HG03354 (cell line): ENCODE measurements around the gene CCDC146.
"Not testable (repeated sequence)": the region's sequence is repeated elsewhere in the genome, so short reads cannot be mapped to it uniquely, and the experiment has no call there.

ENCODE experiments used
- ATAC-seq: cut with Tn5 transposase; IDR thresholded peaks from one replicate; pipeline ENCODE4 v1.9.1; 2021; ENCODE audit warnings: mild to moderate bottlenecking; ENCODE audit not compliant: unreplicated experiment, poor library complexity, severe bottlenecking

The CCDC146 gene

DNA sequence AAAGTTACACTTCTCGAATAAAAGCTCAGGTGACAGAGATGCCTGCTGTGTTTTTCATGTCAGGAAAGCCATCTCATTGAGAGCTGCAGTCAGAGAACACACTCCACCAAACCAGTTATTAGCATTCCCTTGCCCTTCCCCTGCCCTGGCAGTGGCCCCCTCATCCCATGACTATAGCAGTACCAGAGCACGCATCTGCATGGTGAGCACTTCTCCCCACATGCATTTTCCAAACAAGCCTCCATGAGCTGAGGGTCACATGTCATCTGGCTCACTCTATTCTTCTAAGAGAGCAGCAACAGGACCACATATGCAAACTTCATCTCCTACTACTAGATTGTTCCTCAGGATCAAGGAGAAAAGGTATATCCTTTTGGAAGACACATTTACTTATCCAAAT lies 119.7 kb downstream of the CCDC146 start:
- ATAC-seq: no peak

DNA sequence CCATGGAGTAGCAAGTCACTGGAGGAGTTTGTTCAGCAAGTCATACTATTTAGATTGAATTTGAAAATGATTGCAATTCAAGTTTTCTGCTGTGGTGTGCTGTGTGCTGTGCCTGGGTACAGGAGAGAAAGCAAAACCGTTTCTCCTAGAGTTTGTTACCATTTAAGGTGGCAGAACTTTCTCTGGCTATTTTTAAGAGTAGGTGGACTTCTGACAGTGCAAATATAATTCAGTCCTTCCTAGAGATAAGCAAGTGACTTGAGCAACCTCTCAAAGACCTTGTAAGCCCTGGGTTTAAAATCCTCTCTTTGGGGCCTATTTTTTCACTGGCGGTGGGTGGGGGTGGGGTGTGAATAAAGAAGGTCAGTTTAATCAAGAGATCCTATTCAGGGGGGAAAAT lies 120.1 kb downstream of the CCDC146 start:
- ATAC-seq: no peak

DNA sequence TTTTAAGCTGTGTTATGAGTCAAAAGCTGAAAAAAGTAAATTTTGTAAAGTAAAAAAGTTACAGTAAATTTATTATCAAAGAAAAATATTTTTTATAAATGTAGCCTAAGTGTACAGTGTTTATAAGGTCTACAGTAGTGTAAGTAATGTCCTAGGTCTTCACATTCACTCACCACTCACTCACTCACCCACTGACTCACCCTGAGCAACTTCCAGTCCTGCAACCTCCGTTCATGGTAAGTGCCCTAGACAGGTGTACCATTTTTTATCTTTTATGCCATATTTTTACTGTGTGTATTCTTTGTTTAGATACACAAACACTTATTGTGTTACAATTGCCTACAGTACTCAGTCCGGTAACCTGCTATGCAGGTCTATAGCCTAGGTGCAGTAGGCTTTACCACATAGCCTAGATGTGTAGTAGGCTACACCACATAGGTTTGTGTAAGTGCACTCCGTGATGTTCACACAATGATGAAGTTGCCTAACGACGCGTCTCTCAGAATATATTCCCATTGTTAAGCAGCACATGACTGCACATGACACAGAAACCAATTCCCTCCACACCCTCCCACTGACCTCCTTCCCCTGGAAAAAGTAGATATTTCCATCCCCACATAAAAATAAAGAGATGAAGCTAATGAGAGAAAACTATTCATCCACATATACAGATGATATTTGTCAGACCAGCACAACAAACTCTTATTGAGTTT lies 122.0 kb downstream of the CCDC146 start:
- ATAC-seq: no peak

DNA sequence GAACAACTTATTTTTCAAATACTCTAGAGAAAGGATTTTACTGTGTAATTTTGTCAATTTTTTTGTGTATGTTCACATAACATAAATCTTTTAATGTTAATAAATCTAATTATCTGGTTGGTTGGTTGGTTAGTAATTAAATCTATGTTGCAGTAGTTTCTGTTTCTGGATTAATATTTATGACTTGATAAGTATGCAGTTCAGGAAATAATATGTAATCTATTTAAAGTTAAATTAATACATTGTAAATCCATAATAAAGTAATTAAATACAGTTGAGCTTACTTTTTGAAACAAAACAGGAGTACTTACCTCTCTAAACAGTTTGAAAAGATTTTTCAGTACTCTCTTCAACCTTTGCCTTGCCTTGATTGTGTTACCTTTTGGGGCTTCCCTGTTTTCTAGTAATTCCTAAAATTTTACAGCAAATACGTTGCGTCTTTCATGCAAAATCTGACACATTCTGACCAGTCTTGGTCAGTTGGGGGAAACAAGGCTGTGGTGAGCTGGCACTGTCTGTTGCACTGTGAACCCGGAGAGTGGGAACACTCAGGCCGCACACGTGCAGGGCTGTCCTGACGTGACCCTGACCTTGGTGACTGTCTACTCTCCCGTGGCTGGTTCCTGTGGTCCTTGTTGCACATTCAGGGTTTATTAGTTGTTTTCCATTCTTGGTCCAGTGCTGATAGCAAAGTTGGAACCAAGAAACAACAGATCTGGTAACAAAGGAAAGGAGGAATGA lies 122.8 kb downstream of the CCDC146 start:
- ATAC-seq: no peak

DNA sequence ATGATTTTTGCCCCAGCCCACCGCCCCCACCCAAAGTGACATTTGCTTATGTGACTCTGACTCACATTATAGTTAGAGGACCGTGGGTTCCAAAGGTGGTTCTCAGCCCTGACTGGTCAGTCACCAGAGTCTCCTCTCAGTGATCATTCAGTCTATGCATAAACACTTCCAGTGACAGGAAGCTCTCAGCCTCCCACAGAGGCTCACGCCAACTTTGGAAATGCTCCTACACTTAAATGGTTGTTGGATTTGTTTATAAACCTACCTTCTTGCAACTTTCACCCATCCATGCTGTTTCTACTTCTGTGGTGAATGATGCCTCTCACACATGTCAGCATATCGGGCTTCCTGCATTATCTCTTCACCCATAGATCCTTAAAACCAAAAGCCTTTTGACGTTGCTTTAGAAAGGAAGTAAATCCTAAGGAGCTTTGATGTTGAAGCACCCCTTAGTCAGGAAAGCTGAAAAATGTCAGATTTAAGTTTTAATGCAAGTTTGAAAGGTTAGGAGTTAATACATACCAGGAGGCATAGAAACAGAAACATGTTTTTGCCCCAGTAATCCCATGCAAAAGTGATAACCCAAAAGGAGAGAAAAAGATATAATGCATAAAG lies 123.7 kb downstream of the CCDC146 start:
- no peak for ATAC-seq

DNA sequence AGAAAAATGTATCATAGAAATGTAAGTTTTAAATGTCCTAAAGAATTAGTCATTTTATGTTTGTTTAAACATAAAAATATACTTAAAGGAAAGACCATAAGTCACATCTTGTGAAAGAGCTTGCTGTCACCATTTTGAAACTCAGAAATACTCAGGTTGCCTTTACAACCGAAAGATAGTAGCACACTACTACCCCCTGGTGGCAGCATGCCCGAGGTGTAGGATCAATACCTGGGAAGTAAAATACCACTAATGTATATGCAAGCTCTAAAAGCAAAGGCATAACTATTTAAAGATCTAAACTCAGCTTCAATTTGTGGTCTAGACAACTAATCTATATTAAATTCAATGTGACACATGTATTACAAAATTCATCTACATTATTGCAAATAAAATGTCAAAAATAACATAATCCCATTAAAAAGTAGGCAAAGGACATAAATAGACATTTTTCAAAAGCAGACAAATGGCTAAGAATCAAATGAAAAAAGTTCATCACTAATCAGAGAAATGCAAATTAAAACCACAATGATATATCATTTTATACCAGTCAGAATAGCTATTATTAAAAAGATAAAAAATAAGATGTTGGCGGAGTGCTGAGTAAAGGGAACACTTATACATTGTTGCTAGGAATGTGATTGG lies 124.9 kb downstream of the CCDC146 start:
- ATAC-seq: peak; percentile 92

DNA sequence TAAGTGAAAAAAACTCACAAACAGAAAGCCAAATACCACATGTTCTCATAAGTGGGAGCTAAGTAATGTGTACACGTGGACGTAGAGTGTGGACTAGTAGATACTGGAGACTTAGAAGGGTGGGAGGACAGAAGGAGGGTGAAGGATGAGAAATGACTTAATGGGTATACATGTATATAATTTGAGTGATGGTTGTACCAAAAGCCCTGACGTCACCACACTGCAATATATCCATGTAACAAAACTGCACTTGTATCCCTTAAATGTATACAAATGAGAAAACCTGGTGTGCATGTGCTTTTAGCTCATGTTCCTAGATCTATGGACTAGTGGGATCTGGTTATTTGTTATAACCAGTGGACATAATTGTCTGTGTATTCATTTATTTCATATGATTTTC lies 125.7 kb downstream of the CCDC146 start:
- ATAC-seq: no peak

DNA sequence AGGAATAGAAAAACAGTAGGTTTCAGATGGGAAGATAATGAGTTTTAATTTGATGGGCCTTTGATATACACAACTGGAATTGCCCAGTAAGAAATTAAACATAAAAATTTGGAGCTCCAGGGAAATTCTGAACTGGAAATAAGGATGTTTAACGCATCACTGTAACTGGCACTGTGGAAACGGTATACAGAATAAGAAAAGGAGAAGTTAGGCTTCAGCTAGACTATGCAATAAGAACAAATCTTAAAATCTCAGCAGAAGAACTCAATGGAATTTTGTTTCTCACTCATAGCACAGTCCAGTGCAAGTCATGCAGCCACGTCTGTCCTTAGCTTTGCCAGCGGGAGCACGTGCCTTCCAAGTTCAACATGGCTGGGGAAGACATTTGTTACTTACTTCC lies 130.1 kb downstream of the CCDC146 start:
- ATAC-seq: no peak

DNA sequence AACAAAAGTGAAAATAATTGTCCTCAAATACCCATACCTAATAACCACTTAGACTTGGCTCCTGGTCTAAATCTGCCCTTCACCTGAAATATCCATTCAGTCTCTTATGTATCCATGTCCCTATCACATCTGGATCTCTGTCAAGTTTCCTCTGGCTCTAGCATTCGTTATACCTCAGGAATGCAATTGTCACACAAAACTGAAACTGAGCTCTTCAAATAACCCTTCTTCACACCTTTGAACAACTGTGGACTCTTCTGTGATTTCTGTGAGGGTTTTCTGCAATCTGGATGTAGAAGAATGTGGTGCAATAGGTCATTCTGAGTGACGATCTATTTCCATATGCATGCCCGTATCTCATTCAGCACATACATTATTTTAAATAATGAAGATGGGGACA lies 130.7 kb downstream of the CCDC146 start:
- ATAC-seq: no peak

DNA sequence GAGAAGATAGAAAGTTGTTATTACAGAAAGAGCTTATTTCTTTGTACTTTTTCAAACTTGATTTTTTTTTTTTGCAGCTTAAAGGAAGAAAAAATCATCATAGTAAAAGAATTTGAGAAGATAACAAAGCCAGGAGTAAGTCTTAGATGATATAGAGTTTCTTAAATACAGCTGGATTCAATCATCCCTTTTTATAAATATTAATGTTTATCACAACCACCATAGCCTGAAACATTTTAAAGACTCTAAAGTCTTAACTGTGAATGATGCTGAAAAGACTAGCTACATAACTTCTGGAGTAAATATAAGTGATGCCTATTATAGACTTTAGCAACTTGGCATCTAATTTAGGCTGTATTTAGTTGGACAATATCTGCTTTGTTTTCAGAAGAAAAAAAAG lies 132.0 kb downstream of the CCDC146 start:
- no peak for ATAC-seq

DNA sequence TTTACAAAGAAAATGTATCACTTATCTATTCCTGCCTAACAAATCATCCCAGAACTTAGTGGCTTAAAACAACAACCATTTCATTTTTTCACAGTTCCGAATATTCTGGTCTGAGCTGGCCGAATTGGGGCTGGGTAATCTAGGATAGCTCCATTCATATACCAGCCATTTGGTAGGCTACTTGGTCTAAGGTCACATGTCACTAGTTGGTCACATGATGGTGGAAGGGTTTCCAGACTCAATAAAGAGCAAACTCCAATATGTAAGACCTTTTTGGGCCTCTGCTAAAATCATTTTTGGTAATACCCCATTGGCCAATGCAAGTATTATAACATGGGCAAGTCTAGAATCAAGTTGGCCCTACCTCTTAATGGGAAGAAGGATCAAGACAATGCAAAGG lies 132.5 kb downstream of the CCDC146 start:
- no peak for ATAC-seq

DNA sequence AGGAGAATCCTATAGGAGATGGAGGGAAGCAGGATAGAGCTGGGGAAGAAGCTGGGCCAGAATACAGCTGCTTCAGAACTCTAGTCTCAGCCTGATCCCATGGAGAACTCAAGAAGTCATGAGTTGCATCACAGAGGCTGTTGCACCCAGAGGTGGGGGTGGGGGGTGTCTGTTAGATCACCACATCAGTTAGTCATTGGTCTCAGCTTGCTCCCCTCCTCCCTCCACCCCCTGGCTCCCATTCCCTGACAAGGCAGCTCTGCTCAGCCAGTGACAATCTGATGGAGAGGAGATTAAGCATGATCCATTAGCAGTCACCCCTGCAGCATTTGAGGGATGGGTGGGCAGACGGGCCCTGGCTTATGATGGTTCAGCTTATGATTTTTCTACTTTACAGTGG lies 135.6 kb downstream of the CCDC146 start:
- ATAC-seq: no peak

DNA sequence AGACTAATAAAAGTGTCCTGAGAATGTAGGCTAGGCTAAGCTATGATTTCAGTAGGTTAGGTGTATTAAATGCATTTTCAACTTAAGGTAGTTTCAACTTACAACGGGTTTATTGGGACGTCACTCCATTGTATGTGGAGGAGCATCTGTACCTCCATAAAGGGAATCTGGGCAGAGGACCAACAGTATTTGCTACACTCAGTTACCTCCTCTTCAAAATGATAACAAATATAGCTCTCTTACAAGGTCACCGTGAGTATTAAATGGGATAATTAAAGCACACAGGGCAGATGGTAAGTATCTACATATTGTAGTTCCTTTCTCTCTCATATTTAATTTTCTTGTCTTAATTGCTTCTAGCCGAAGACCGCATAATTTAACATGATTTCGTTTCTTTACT lies 136.2 kb downstream of the CCDC146 start:
- ATAC-seq: no peak

DNA sequence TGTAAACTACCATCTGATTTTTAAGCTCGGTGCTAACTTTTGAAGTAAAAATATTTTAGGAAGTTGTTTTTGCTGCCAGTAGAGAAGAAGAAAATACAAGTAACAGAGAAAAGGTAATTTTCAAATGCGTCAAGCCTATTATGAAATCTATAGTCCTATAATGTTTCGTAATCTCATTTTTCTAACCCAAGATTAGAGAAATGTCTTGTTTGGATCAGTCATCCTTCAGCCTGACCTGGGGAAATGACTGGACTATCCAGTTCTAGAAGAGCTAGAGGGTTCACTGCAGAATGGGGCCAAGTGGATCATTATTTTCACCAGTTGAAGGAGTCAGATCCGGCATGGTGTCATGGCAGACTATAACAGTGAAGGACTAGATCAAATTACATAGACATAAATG lies 139.9 kb downstream of the CCDC146 start:
- ATAC-seq: no peak

DNA sequence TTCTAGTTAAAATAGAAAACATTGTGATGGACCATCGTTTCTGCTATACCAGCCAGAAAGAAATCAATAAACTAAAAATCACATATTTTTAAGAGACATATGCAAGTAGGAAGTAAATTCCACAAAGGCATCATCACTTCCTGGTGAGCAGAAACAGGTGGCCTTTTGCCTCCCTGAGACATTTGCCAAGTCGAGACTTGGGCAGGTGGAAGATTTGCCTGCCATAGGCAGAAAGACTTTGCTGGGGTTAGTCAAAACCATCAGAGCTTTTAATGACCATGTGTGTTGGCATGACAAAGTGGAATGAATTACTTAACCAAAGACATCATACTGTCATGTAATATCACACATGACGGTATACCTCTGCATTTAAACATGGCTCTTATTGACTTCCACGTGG lies 143.3 kb downstream of the CCDC146 start:
- ATAC-seq: no peak

DNA sequence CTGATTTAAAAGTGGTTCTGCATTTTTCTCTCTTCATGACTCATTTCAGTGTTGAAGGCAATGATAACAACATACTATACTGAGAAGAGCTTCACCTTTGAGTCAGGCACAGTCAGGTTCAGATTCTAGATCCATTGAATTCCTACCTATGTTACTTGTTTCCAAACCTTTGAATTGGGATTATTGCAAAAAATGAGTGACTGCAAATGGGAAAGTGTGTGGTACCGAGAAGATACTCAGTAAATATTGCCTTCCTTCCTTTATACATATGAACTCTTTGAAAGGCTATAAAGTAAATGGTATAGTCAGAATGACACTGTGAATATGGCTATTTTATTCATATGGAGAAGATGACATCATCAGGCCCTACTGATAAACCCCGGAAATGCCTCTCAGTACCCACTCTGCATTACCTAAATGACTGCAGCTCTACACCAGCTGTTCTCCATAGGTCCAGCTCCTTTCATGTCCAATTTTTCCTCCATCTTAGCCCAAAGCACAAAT lies 143.9 kb downstream of the CCDC146 start:
- ATAC-seq: peak; percentile 90

DNA sequence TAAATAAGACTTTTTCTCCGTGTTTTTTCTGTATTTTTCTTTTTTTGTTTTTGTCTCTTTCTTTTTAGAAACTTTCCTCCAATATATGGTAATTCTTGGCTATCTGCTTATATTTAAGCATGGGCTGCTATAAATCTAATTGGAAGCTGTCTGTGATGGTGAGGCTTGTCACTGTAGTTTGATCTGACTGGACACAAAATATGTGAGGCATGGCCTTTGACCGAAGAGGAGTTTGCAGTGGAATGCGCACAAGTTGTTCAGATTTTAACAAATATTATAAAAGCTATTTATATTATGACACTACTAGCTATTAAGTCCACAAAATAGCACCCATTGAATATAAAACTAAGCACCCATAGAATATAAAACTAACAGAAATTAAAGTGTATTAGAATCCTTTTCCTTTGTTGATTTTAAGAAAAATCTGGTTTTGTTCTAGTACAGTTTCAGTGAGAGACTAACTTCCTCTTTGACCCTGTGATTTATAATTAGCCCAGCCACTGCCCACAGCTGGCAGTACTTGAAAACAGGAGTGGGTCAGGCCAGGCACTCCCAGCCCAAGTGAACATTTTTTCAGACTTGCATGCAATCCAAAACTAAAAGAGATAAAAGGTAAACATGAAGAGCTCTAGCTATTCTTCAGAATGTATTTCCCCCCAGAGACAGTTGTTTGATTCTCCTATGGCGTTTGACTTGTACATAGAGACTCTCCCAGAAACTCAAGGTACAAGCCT lies 147.1 kb downstream of the CCDC146 start:
- peak; percentile 85 for ATAC-seq

DNA sequence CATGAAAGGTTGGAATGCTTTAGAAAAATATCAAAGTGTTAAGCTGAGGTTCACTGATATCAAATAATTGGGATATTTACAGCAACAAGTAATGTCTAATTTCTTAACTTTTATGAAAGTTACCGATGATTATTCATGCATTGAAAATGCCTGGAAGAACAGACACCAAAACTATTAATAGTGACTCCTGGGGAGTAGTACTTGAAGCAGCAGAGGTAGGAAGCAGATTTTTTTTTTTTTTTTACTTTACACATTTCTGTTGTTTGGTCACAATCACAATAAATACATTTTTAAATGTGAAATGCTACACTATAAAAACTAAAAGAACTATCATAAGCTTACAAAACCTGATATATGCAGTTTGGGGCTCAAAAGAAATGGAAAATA lies 147.7 kb downstream of the CCDC146 start:
- ATAC-seq: no peak

DNA sequence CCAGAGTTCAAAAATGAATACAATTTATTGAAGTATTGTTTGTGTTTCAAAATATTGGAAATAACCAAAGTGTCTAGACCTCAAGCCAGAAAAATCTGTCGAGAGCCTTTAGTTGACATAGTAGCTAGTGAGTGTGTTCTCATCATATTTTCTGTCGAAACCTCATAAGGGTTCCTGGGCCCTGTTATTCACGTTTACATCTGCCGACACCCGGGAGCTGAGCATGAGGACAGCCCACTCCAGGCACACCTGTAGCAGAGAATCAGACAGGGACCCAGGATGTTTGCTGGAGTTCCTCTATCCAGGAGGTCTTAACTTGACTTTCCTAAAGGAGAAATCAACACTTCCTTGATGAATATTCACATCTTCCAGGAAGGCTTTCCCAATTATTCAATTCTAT lies 149.4 kb downstream of the CCDC146 start:
- ATAC-seq: no peak

DNA sequence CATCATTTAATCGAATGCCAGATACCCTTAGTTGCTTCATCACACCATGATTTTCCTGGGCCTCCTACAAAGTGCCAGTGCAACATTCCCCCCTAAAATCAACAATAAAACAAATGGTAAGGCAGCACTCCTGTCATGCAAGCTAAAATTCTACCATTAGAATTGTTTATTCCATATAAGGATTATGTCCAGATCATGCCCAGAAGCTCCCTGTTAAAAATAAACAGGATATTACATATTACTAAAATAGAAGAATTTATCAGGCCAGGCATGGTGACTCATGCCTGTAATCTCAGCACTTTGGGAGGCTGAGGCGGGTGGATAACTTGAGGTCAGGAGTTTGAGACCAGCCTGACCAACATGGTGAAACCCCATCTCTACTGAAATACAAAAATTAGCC lies 153.2 kb downstream of the CCDC146 start:
- not testable (repeated sequence) for ATAC-seq
